H1 (cell line): ENCODE data around the gene PRKAR1B. TPM values are rescaled to one million over a fixed set of nuclear protein-coding genes. Genes with fewer than 3 reads are reported as not detected.

Experiments
- CTCF ChIA-PET: fragments of 300-600 bp; sonication (Branson Sonifier 250); formaldehyde crosslinking; loops from one replicate; lab custom pipeline; 2021; ENCODE audit not compliant: partially characterized antibody; lab: Charles Lee
- POLR2A ChIA-PET: fragments of 300-600 bp; sonication (Branson Sonifier 250); formaldehyde crosslinking; loops from one replicate; lab custom pipeline; 2021; ENCODE audit warnings: inconsistent platforms; ENCODE audit not compliant: partially characterized antibody; lab: Charles Lee
- DNase-seq, 2 experiments: peaks; one replicate each; pipeline versions ENCODE4 v3.0.0 to v3.0.0-alpha.2; 2010 to 2022; ENCODE audit warnings: low spot score in 2 of 2, low read depth in 1 of 2, mixed read lengths in 1 of 2
- FAIRE-seq: peaks from 2 replicates; lab custom pipeline; 2011; peaks lifted over from hg19 to GRCh38; lab: Jason Lieb, UNC
- H2AFZ ChIP-seq: 2 replicates; pipeline ENCODE4 v1.8.1; 2012; ENCODE audit warnings: low read length, inconsistent platforms
- H2AK5ac ChIP-seq: 2 replicates; pipeline ENCODE4 v1.6.1; 2013; ENCODE audit warnings: low read depth, low read length
- H2BK120ac ChIP-seq: replicated peaks from 2 replicates; pipeline ENCODE3; 2013; ENCODE audit warnings: low read depth, low read length, inconsistent platforms
- H2BK12ac ChIP-seq: 2 replicates; pipeline ENCODE4 v1.6.1; 2013; ENCODE audit warnings: low read depth, low read length
- H2BK15ac ChIP-seq: 2 replicates; pipeline ENCODE4 v1.6.1; 2013; ENCODE audit warnings: low read length
- H2BK20ac ChIP-seq: 2 replicates; pipeline ENCODE4 v1.6.1; 2013; ENCODE audit warnings: low read length
- H2BK5ac ChIP-seq: 2 replicates; pipeline ENCODE4 v1.6.1; 2013; ENCODE audit warnings: low read depth, low read length
- H3K14ac ChIP-seq: 2 replicates; pipeline ENCODE4 v1.6.1; 2013; ENCODE audit warnings: inconsistent platforms; ENCODE audit not compliant: insufficient read length
- H3K18ac ChIP-seq: 2 replicates; pipeline ENCODE4 v1.6.1; 2013; ENCODE audit warnings: low read length; ENCODE audit errors: extremely low read depth
- H3K23ac ChIP-seq: 2 replicates; pipeline ENCODE4 v1.6.1; 2013; ENCODE audit warnings: inconsistent platforms; ENCODE audit not compliant: insufficient read length
- H3K23me2 ChIP-seq: 2 replicates; pipeline ENCODE4 v1.6.1; 2013; ENCODE audit warnings: low read depth, low read length
- H3K27ac ChIP-seq: 2 replicates; pipeline ENCODE4 v1.6.1; 2011; ENCODE audit warnings: low read depth, low read length, inconsistent platforms
- H3K27me3 ChIP-seq, 4 experiments: replicated peaks in 1 of 4; 1 replicate in 1 of 4; 2 replicates in 3 of 4; pipeline versions ENCODE4 v1.6.1 to v1.8.1; 2011 to 2013; ENCODE audit warnings: low read length in 3 of 4, mild to moderate bottlenecking in 3 of 4, inconsistent platforms in 2 of 4, mixed read lengths in 2 of 4, moderate library complexity in 1 of 4; ENCODE audit not compliant: control insufficient read depth in 3 of 4, insufficient read depth in 3 of 4; ENCODE audit errors: extremely low read depth in 1 of 4
- H3K36me3 ChIP-seq, 4 experiments: 2 replicates each; pipeline versions ENCODE4 v1.6.1 to v1.8.1; 2011 to 2013; ENCODE audit warnings: mild to moderate bottlenecking in 4 of 4, low read length in 3 of 4, moderate library complexity in 2 of 4, control low read depth in 1 of 4, inconsistent platforms in 1 of 4; ENCODE audit not compliant: insufficient read depth in 4 of 4, control insufficient read depth in 2 of 4
- H3K4ac ChIP-seq: replicated peaks from 2 replicates; pipeline ENCODE3; 2013; ENCODE audit warnings: low read length, low read depth, mixed read lengths, inconsistent platforms; ENCODE audit not compliant: insufficient read length
- H3K4me1 ChIP-seq, 4 experiments: replicated peaks in 1 of 4; 1 replicate in 1 of 4; 2 replicates in 3 of 4; pipeline versions ENCODE4 v1.6.1 to v1.8.1; 2011 to 2013; ENCODE audit warnings: low read length in 3 of 4, inconsistent platforms in 2 of 4, mixed read lengths in 1 of 4; ENCODE audit not compliant: insufficient read depth in 4 of 4, control insufficient read depth in 3 of 4
- H3K4me2 ChIP-seq, 2 experiments: 2 replicates each; pipeline versions ENCODE4 v1.6.1 to v1.8.1; 2011 to 2013; ENCODE audit warnings: low read depth in 2 of 2, low read length in 2 of 2, control low read depth in 1 of 2, inconsistent platforms in 1 of 2, mild to moderate bottlenecking in 1 of 2; ENCODE audit not compliant: insufficient read depth in 1 of 2
- H3K4me3 ChIP-seq, 4 experiments: fragments of 200-600, 300-600 bp in 1 of 4; sonication (generic), shearing (Covaris generic), sonication (Bioruptor Twin) in 1 of 4; 2 replicates each; pipeline versions ENCODE4 v1.5.1 to v1.8.1; 2011 to 2016; ENCODE audit warnings: low read length in 4 of 4, low read depth in 3 of 4, control low read depth in 2 of 4, inconsistent platforms in 2 of 4, mild to moderate bottlenecking in 2 of 4, mixed read lengths in 1 of 4, moderate library complexity in 1 of 4; ENCODE audit not compliant: insufficient read depth in 2 of 4; ENCODE audit errors: extremely low read depth in 1 of 4
- H3K56ac ChIP-seq: replicated peaks from 2 replicates; pipeline ENCODE3; 2013; ENCODE audit warnings: low read depth, mild to moderate bottlenecking, mixed read lengths, low read length, inconsistent platforms; ENCODE audit not compliant: insufficient read length
- H3K79me1 ChIP-seq: 2 replicates; pipeline ENCODE4 v1.6.1; 2013; ENCODE audit warnings: low read depth, low read length, control low read depth
- H3K79me2 ChIP-seq, 2 experiments: 2 replicates each; pipeline versions ENCODE4 v1.6.1 to v1.8.1; 2012 to 2013; ENCODE audit warnings: low read length in 2 of 2, mild to moderate bottlenecking in 2 of 2, inconsistent platforms in 1 of 2; ENCODE audit not compliant: insufficient read depth in 2 of 2, control insufficient read depth in 1 of 2
- H3K9ac ChIP-seq, 4 experiments: replicated peaks in 1 of 4; 1 replicate in 1 of 4; 2 replicates in 3 of 4; pipeline versions ENCODE4 v1.6.1 to v1.8.1; 2011 to 2013; ENCODE audit warnings: low read depth in 3 of 4, low read length in 3 of 4, control low read depth in 2 of 4, mild to moderate bottlenecking in 2 of 4, moderate library complexity in 2 of 4, inconsistent platforms in 1 of 4; ENCODE audit errors: extremely low read depth in 1 of 4
- H3K9me3 ChIP-seq, 2 experiments: 2 replicates each; pipeline versions ENCODE4 v1.6.1 to v1.8.1; 2012 to 2013; ENCODE audit warnings: mild to moderate bottlenecking in 2 of 2, moderate library complexity in 2 of 2, control low read depth in 1 of 2, inconsistent platforms in 1 of 2, low read depth in 1 of 2, low read length in 1 of 2, mixed read lengths in 1 of 2; ENCODE audit not compliant: insufficient read depth in 2 of 2
- H4K20me1 ChIP-seq, 2 experiments: replicated peaks in 1 of 2; 2 replicates each; pipeline versions ENCODE3 to v1.8.1; 2011 to 2013; ENCODE audit warnings: inconsistent platforms in 2 of 2, low read length in 2 of 2, mild to moderate bottlenecking in 1 of 2; ENCODE audit not compliant: insufficient read depth in 2 of 2, control insufficient read depth in 1 of 2
- H4K5ac ChIP-seq: 2 replicates; pipeline ENCODE4 v1.6.1; 2013; ENCODE audit warnings: low read length, low read depth, mixed read lengths, inconsistent platforms; ENCODE audit not compliant: insufficient read length
- H4K8ac ChIP-seq: 2 replicates; pipeline ENCODE4 v1.8.0; 2013; ENCODE audit warnings: mild to moderate bottlenecking, moderate library complexity, low read length, inconsistent platforms; ENCODE audit not compliant: insufficient read depth; ENCODE audit errors: extremely low read depth
- H4K91ac ChIP-seq: replicated peaks from 2 replicates; pipeline ENCODE3; 2013; ENCODE audit warnings: low read length, mixed read lengths, inconsistent platforms; ENCODE audit not compliant: insufficient read length
- ATF3 ChIP-seq: IDR thresholded peaks from 2 replicates; pipeline ENCODE4 v1.6.1; 2011; ENCODE audit warnings: low read depth, mild to moderate bottlenecking, low read length; ENCODE audit not compliant: insufficient read depth
- CHD1 ChIP-seq: IDR thresholded peaks from 2 replicates; pipeline ENCODE4 v1.6.1; 2012; ENCODE audit warnings: low read depth, low read length, improper control_type of control experiment
- E2F6 ChIP-seq: IDR thresholded peaks from 2 replicates; pipeline ENCODE4 v1.6.1; 2012; ENCODE audit warnings: inconsistent platforms
- SAP30 ChIP-seq: fragments of 300-600 bp; sonication (generic); IDR thresholded peaks from 2 replicates; pipeline ENCODE4 v1.7.1; 2012; ENCODE audit warnings: low read length, moderate library complexity, mild to moderate bottlenecking, inconsistent platforms; ENCODE audit not compliant: insufficient read depth, insufficient replicate concordance
- SIN3A ChIP-seq, 2 experiments: IDR thresholded peaks in 1 of 2; conservative IDR thresholded peaks in 1 of 2; 2 replicates each; pipeline ENCODE4 v1.6.1; 2011 to 2012; ENCODE audit warnings: low read length in 2 of 2, improper control_type of control experiment in 1 of 2, low read depth in 1 of 2, mild to moderate bottlenecking in 1 of 2
- SIX5 ChIP-seq: IDR thresholded peaks from 2 replicates; pipeline ENCODE4 v1.6.1; 2011; ENCODE audit warnings: mild to moderate bottlenecking, low read depth, low read length
- TAF1 ChIP-seq: IDR thresholded peaks from 2 replicates; pipeline ENCODE4 v1.6.1; 2011; ENCODE audit warnings: mild to moderate bottlenecking, low read depth, low read length
- TAF7 ChIP-seq: optimal IDR thresholded peaks from 2 replicates; pipeline ENCODE3; 2011; ENCODE audit warnings: low read depth, mild to moderate bottlenecking, inconsistent platforms, low read length, moderate library complexity, borderline replicate concordance
- WGBS, 2 experiments: shearing (Covaris generic) in 1 of 2; methylation state at CpG; one replicate each; pipeline versions ENCODE4 v1.1.6 to v1.1.7; 2013 to 2015; ENCODE audit warnings: low lambda C conversion rate in 2 of 2, mixed read lengths in 2 of 2, inconsistent platforms in 1 of 2, low coverage in 1 of 2, missing lambda C conversion rate in 1 of 2; ENCODE audit not compliant: insufficient replicate concordance in 2 of 2, insufficient coverage in 1 of 2, insufficient read length in 1 of 2; ENCODE audit errors: extremely low coverage in 1 of 2, missing lambda C conversion rate in 1 of 2; 5-methylcytosine and 5-hydroxymethylcytosine counted together
- polyA plus RNA-seq, 7 experiments: library from polyadenylated mRNA; depleted of rRNA in 3 of 7; stranded (reverse) in 5 of 7; unstranded in 2 of 7; fragments of >200 nt in 5 of 7; fragments of 200-250 nt in 2 of 7; gene quantifications; 1 replicate in 5 of 7; 2 replicates in 1 of 7; 4 replicates in 1 of 7; pipeline versions ENCODE4 v1.2.1 to v1.2.3, GENCODE V29; 2011 to 2013; ENCODE audit warnings: missing spikeins in 2 of 7, mixed read lengths in 2 of 7
- total RNA-seq: library from RNA; stranded (reverse); fragmentation: NEBNext Ultra II Directional; extraction: Animal tissue kit (Norgen Biotek cat#: 25700); gene quantifications from 2 replicates; pipeline ENCODE4 v1.2.1, GENCODE V29; 2021
- TF ChIP-seq, protein P1 (sequence below): IDR thresholded peaks from 2 replicates; pipeline ENCODE4 v1.6.1; 2011; ENCODE audit warnings: low read length, improper control_type of control experiment

The PRKAR1B gene
- total and polyA plus RNA-seq, 2 of the 8 experiments (the other 6 are each of a cell fraction or from before 2014, with no cell fraction given), result 12.3 to 55.7 TPM

DNA sequence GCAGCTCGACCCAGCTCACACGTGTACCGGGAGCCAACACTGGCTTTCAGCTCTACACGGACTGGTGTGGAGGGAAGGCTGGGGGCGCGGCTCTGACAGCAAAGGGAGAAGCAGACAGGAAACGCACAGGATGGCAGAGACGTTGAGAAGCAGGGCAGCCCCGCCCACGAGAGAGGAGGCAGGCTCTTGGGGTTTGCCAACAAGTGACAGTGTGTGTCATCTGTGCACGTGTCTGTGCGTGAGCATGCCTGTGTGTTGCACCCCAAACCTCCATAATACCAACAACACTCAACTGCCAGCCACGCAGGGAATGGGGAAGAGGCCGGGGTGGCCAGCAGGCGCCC lies 143.0 kb downstream of the PRKAR1B start:
- TF ChIP-seq SAP30 (no peak), E2F6 (no peak), TAF1 (no peak), TAF7 (no peak), CHD1 (no peak), ATF3 (no peak), SIX5 (no peak), SIN3A (conservative IDR thresholded peaks at IDR 0.05 in 1 of 2, IDR thresholded peaks at IDR 0.05 in 1 of 2; ENCODE audit: low read depth in 1 of 2, low read length in 2 of 2) (no peak)
- TF ChIP-seq, protein P1, sequence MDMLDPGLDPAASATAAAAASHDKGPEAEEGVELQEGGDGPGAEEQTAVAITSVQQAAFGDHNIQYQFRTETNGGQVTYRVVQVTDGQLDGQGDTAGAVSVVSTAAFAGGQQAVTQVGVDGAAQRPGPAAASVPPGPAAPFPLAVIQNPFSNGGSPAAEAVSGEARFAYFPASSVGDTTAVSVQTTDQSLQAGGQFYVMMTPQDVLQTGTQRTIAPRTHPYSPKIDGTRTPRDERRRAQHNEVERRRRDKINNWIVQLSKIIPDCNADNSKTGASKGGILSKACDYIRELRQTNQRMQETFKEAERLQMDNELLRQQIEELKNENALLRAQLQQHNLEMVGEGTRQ, result no peak
- no peak overlapping the region for H2BK120ac ChIP-seq
- no peak overlapping the region for H4K5ac ChIP-seq
- no peak overlapping the region for H3K18ac ChIP-seq
- peaks cover 7% of the 10 kb centered on the region; the same call in 1 of the 2 replicates for H3K23me2 ChIP-seq
- peak overlapping the region; percentile 53; the same call in 1 of the 2 replicates for H4K8ac ChIP-seq
- no peak for FAIRE-seq
- no peak overlapping the region for H3K23ac ChIP-seq
- no peak for DNase-seq
- ChIA-PET CTCF (interaction anchor here (1.2 kb wide), 1 partner anchor 12 kb away, joined by 4 read pairs; no protein-coding TSS in a partner anchor), POLR2A (no interaction called here)
- no peak overlapping the region for H3K4ac ChIP-seq
- H3K79me2 ChIP-seq, result no peaks in the 10 kb centered on the region
- peaks cover 3 to 26% (median 11%) of the 10 kb centered on the region in 4 experiments; a peak in 5 of 8 replicates for H3K36me3 ChIP-seq
- no peak overlapping the region for H2BK5ac ChIP-seq
- peaks cover 0 to 9% of the 10 kb centered on the region in 2 experiments for H4K20me1 ChIP-seq
- H3K27me3 ChIP-seq, result no peaks in the 10 kb centered on the region
- peaks cover 3% of the 10 kb centered on the region for H3K79me1 ChIP-seq
- H3K4me2 ChIP-seq, result no peak overlapping the region
- H2BK15ac ChIP-seq, result no peak overlapping the region
- no peak overlapping the region for H3K4me3 ChIP-seq
- H2AFZ ChIP-seq, result no peak overlapping the region
- H4K91ac ChIP-seq, result no peak overlapping the region
- no peak overlapping the region for H3K14ac ChIP-seq
- no peaks in the 10 kb centered on the region for H3K4me1 ChIP-seq
- no peak overlapping the region for H3K27ac ChIP-seq
- H2AK5ac ChIP-seq, result no peak overlapping the region
- H3K9ac ChIP-seq, result no peak overlapping the region
- H2BK20ac ChIP-seq, result no peak overlapping the region
- no peak overlapping the region for H3K56ac ChIP-seq
- H3K9me3 ChIP-seq, result peaks cover 5 to 8% of the 10 kb centered on the region in 2 experiments; a peak in 3 of 4 replicates
- 95% methylated on average over 15 of the region's 15 CpGs; no CpG with 5 or more reads in 1 of the 2 experiments for WGBS, 2 experiments
- no peak overlapping the region for H2BK12ac ChIP-seq
